HL-60 (cell line): ENCODE measurements around the gene ACKR2.

Experiments used
- DNase-seq, 2 experiments: peaks; one replicate each; pipeline ENCODE4 v3.0.0-alpha.2; 2010 to 2020; ENCODE audit warnings: low read depth in 1 of 2, low spot score in 1 of 2
- H3K27ac ChIP-seq: fragments of 250-450 bp; sonication (Bioruptor Pico); replicated peaks from 2 replicates; pipeline ENCODE4 v1.5.1; 2020; ENCODE audit warnings: mild to moderate bottlenecking, moderate library complexity
- H3K27me3 ChIP-seq: fragments of 250-450 bp; sonication (Bioruptor Pico); 2 replicates; pipeline ENCODE4 v1.5.1; 2021; ENCODE audit warnings: mild to moderate bottlenecking, moderate library complexity; ENCODE audit not compliant: insufficient read depth, poor library complexity, severe bottlenecking
- H3K4me3 ChIP-seq: replicated peaks from 2 replicates; pipeline ENCODE4 v1.5.1; 2011; ENCODE audit warnings: mild to moderate bottlenecking, control low read depth, low read length; ENCODE audit not compliant: insufficient read depth
- CTCF ChIP-seq: IDR thresholded peaks from one replicate; pipeline ENCODE4 v1.5.1; 2011; ENCODE audit warnings: low read length, control low read depth, inconsistent platforms; ENCODE audit not compliant: insufficient read depth
- GABPA ChIP-seq: IDR thresholded peaks from 2 replicates; pipeline ENCODE4 v1.6.1; 2012; ENCODE audit warnings: low read depth
- POLR2AphosphoS5 ChIP-seq: IDR thresholded peaks from 2 replicates; pipeline ENCODE4 v1.6.1; 2012; ENCODE audit warnings: low read depth
- REST ChIP-seq: IDR thresholded peaks from 2 replicates; pipeline ENCODE4 v1.6.1; 2012; ENCODE audit warnings: low read depth; ENCODE audit not compliant: insufficient replicate concordance
- SPI1 ChIP-seq: IDR thresholded peaks from 2 replicates; pipeline ENCODE4 v1.6.1; 2012; ENCODE audit warnings: low read depth, mild to moderate bottlenecking, borderline replicate concordance

The ACKR2 gene

GRCh38 chr3:42901073-42901415 lies 91.8 kb downstream of the ACKR2 start:
- no peak overlapping the region for H3K4me3 ChIP-seq
- peaks cover 18% of the 10 kb centered on the region for H3K27me3 ChIP-seq
- H3K27ac ChIP-seq = no peak overlapping the region
- no peak for DNase-seq
- TF ChIP-seq REST (no peak), CTCF (no peak), POLR2AphosphoS5 (no peak)

GRCh38 chr3:42902257-42902656 lies 93.0 kb downstream of the ACKR2 start:
- H3K4me3 ChIP-seq = no peak overlapping the region
- no peak for DNase-seq
- H3K27me3 ChIP-seq = peaks cover 28% of the 10 kb centered on the region
- H3K27ac ChIP-seq = no peak overlapping the region
- TF ChIP-seq POLR2AphosphoS5 (no peak), CTCF (no peak), GABPA (no peak), REST (no peak), SPI1 (no peak)

- Histone ChIP-seq H3K27ac (no peak overlapping the region), H3K27me3 (peaks cover 31% of the 10 kb centered on the region), H3K4me3 (no peak overlapping the region)
- DNase-seq = no peak
- TF ChIP-seq POLR2AphosphoS5 (no peak), SPI1 (no peak), REST (no peak), CTCF (no peak), GABPA (no peak)
Observed at GRCh38 chr3:42904076-42904475, 94.8 kb downstream of the ACKR2 start.
